OCI-LY3 (cell line): ENCODE results near the gene NEUROD6.

ENCODE experiments used
- H2AFZ ChIP-seq: fragments of 200-600, 300-600 bp; shearing (Covaris generic); 2 replicates; pipeline ENCODE4 v1.6.0; 2014; ENCODE audit warnings: antibody characterized with exemption, low read depth, low read length
- H3K27ac ChIP-seq: fragments of 200-600, 300-600 bp; sonication (generic); 2 replicates; pipeline ENCODE4 v1.5.1; 2014; ENCODE audit warnings: mild to moderate bottlenecking, low read length, moderate library complexity, mixed read lengths
- H3K27me3 ChIP-seq: fragments of 200-600, 300-600 bp; sonication (generic); 2 replicates; pipeline ENCODE4 v1.6.1; 2014; ENCODE audit warnings: low read depth, low read length, mixed read lengths
- H3K36me3 ChIP-seq: fragments of 200-600, 300-600 bp; sonication (generic); replicated peaks from 2 replicates; pipeline ENCODE3; 2014; ENCODE audit warnings: low read depth, low read length, mixed read lengths
- H3K4me1 ChIP-seq: fragments of 300-600, 200-600 bp; sonication (generic); 2 replicates; pipeline ENCODE4 v1.6.1; 2014; ENCODE audit warnings: low read length, mixed read lengths
- H3K4me2 ChIP-seq: fragments of 200-600, 300-600 bp; sonication (generic); 2 replicates; pipeline ENCODE4 v1.6.1; 2014; ENCODE audit warnings: low read length, mixed read lengths
- H3K4me3 ChIP-seq: fragments of 300-600, 200-600 bp; sonication (generic); 2 replicates; pipeline ENCODE4 v1.5.1; 2014; ENCODE audit warnings: antibody characterized with exemption, mild to moderate bottlenecking, low read length, moderate library complexity
- H3K79me2 ChIP-seq: fragments of 300-600, 200-600 bp; shearing (Covaris generic); 2 replicates; pipeline ENCODE4 v1.6.1; 2014; ENCODE audit warnings: mild to moderate bottlenecking, low read length, mixed read lengths
- H3K9ac ChIP-seq: fragments of 300-600, 200-600 bp; shearing (Covaris generic); 2 replicates; pipeline ENCODE4 v1.6.0; 2014; ENCODE audit warnings: mild to moderate bottlenecking, low read length, moderate library complexity
- H3K9me3 ChIP-seq: fragments of 200-600, 300-600 bp; shearing (Covaris generic); 2 replicates; pipeline ENCODE4 v1.6.1; 2014; ENCODE audit warnings: low read length, mixed read lengths; ENCODE audit not compliant: insufficient read depth
- H4K20me1 ChIP-seq: fragments of 200-600, 300-600 bp; sonication (generic); 2 replicates; pipeline ENCODE4 v1.6.1; 2016; ENCODE audit warnings: low read length, mixed read lengths; ENCODE audit not compliant: insufficient read depth
- EZH2phosphoT487 ChIP-seq: fragments of 200-600 bp; shearing (Covaris generic); IDR thresholded peaks from 2 replicates; pipeline ENCODE4 v1.6.1; 2018; ENCODE audit warnings: antibody characterized with exemption, mixed run types, low read depth
- TF ChIP-seq, protein P1 (sequence below): fragments of 200-600, 300-600 bp; sonication (generic); IDR thresholded peaks from 2 replicates; pipeline ENCODE4 v1.5.1; 2014; ENCODE audit warnings: antibody characterized with exemption, low read length, low read depth

NEUROD6 gene

GRCh38 chr7:31363496-31363895 is 23.0 kb upstream of the NEUROD6 start:
- H4K20me1 ChIP-seq = no peaks in the 10 kb centered on the region
- H3K4me3 ChIP-seq = no peak overlapping the region
- no peak overlapping the region for H3K4me2 ChIP-seq
- no peak for TF ChIP-seq EZH2phosphoT487
- TF ChIP-seq, protein P1, sequence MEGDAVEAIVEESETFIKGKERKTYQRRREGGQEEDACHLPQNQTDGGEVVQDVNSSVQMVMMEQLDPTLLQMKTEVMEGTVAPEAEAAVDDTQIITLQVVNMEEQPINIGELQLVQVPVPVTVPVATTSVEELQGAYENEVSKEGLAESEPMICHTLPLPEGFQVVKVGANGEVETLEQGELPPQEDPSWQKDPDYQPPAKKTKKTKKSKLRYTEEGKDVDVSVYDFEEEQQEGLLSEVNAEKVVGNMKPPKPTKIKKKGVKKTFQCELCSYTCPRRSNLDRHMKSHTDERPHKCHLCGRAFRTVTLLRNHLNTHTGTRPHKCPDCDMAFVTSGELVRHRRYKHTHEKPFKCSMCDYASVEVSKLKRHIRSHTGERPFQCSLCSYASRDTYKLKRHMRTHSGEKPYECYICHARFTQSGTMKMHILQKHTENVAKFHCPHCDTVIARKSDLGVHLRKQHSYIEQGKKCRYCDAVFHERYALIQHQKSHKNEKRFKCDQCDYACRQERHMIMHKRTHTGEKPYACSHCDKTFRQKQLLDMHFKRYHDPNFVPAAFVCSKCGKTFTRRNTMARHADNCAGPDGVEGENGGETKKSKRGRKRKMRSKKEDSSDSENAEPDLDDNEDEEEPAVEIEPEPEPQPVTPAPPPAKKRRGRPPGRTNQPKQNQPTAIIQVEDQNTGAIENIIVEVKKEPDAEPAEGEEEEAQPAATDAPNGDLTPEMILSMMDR = no peak
- H3K9me3 ChIP-seq = no peaks in the 10 kb centered on the region
- H3K4me1 ChIP-seq = no peaks in the 10 kb centered on the region
- no peaks in the 10 kb centered on the region for H3K79me2 ChIP-seq
- no peaks in the 10 kb centered on the region for H3K36me3 ChIP-seq
- H3K9ac ChIP-seq = no peak overlapping the region
- H3K27me3 ChIP-seq = 0 out of 2 replicates have a peak, but pooled peaks cover 4% of the 10 kb centered on the region
- no peak overlapping the region for H3K27ac ChIP-seq
- no peak overlapping the region for H2AFZ ChIP-seq

DNA sequence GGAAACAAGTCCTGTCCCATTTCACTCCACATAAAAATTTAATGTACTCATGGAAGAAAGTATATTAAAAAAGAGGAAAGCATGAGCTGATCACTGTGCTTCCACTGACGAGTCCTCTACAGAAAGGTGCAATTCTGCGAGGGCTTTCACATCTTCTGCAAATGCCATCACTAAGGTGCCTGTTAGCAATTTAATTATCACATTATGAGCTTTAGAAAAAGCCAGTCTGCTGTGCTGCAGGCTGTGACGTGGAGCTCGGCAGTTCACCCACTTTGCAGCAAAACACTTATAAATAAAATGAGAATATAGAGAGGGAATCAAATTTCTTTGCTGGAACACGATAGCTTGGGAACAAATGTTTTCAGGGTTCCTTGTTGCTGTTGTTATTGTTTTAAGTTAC is 22.5 kb upstream of the NEUROD6 start:
- Histone ChIP-seq H3K27me3 (0 out of 2 replicates have a peak, but pooled peaks cover 4% of the 10 kb centered on the region), H4K20me1 (no peaks in the 10 kb centered on the region), H3K9ac (no peak overlapping the region), H3K9me3 (no peaks in the 10 kb centered on the region), H3K36me3 (no peaks in the 10 kb centered on the region), H2AFZ (no peak overlapping the region), H3K27ac (no peak overlapping the region), H3K4me2 (no peak overlapping the region), H3K79me2 (no peaks in the 10 kb centered on the region), H3K4me1 (no peaks in the 10 kb centered on the region), H3K4me3 (no peak overlapping the region)
- TF ChIP-seq, protein P1 = no peak
- no peak for TF ChIP-seq EZH2phosphoT487

- no peak overlapping the region for H3K4me2 ChIP-seq
- no peak overlapping the region for H3K27ac ChIP-seq
- H3K36me3 ChIP-seq = no peaks in the 10 kb centered on the region
- no peaks in the 10 kb centered on the region for H4K20me1 ChIP-seq
- no peak overlapping the region for H2AFZ ChIP-seq
- H3K27me3 ChIP-seq = 0 out of 2 replicates have a peak, but pooled peaks cover 4% of the 10 kb centered on the region
- H3K9me3 ChIP-seq = no peaks in the 10 kb centered on the region
- TF ChIP-seq EZH2phosphoT487 = no peak
- TF ChIP-seq, protein P1 = no peak
- H3K4me3 ChIP-seq = no peak overlapping the region
- H3K9ac ChIP-seq = no peak overlapping the region
- no peaks in the 10 kb centered on the region for H3K79me2 ChIP-seq
- no peaks in the 10 kb centered on the region for H3K4me1 ChIP-seq
Observed at GRCh38 chr7:31362401-31362800, 21.9 kb upstream of the NEUROD6 start.

- Histone ChIP-seq H2AFZ (no peak overlapping the region), H3K4me1 (no peaks in the 10 kb centered on the region), H3K36me3 (no peaks in the 10 kb centered on the region), H3K79me2 (no peaks in the 10 kb centered on the region), H3K27me3 (0 out of 2 replicates have a peak, but pooled peaks cover 4% of the 10 kb centered on the region), H3K9me3 (no peaks in the 10 kb centered on the region), H3K4me3 (no peak overlapping the region), H3K4me2 (no peak overlapping the region), H4K20me1 (no peaks in the 10 kb centered on the region), H3K27ac (no peak overlapping the region), H3K9ac (no peak overlapping the region)
- TF ChIP-seq EZH2phosphoT487 = no peak
Observed at GRCh38 chr7:31358467-31358866, 17.9 kb upstream of the NEUROD6 start.
